Panc1 (cell line): Measurements from ENCODE around the gene RAB18. TPM values are rescaled to one million over a fixed set of nuclear protein-coding genes. Genes with fewer than 3 reads are reported as not detected.

ENCODE experiments used
- ATAC-seq: fragments of 200-7000 bp; cut with Tn5 transposase; 2 replicates; pipeline ENCODE4 v1.9.1; 2020; ENCODE audit warnings: mild to moderate bottlenecking, moderate library complexity
- BruUV-seq: library from RNA; stranded (reverse); fragments of 400-500 nt; replicated peaks from 2 replicates; lab custom pipeline; 2021; lab: Mats Ljungman, UMichigan
- CTCF ChIA-PET: fragments of 300-600 bp; sonication (Branson Sonifier 250); formaldehyde crosslinking; loops from one replicate; lab custom pipeline; 2022; ENCODE audit warnings: antibody characterized with exemption; lab: Charles Lee
- POLR2A ChIA-PET: fragments of 300-600 bp; sonication (Branson Sonifier 250); formaldehyde crosslinking; loops from one replicate; lab custom pipeline; 2022; ENCODE audit warnings: antibody characterized with exemption; lab: Charles Lee
- DNase-seq: peaks from one replicate; pipeline ENCODE4 v3.0.0-alpha.2; 2010; ENCODE audit warnings: low read depth, low spot score
- H3K27ac ChIP-seq: 2 replicates; pipeline ENCODE4 v1.5.1; 2011; ENCODE audit warnings: mild to moderate bottlenecking, low read length, inconsistent platforms
- H3K27me3 ChIP-seq: fragments of 200-500 bp; sonication (Bioruptor generic); 2 replicates; pipeline ENCODE4 v1.6.0; 2014; ENCODE audit warnings: low read length, inconsistent platforms; ENCODE audit not compliant: control insufficient read depth, insufficient read depth
- H3K36me3 ChIP-seq: fragments of 200-500 bp; sonication (Bioruptor generic); 2 replicates; pipeline ENCODE4 v1.5.1; 2014; ENCODE audit warnings: inconsistent platforms, mild to moderate bottlenecking, low read length, moderate library complexity; ENCODE audit not compliant: control insufficient read depth, insufficient read depth
- H3K4me1 ChIP-seq: 2 replicates; pipeline ENCODE4 v1.5.1; 2011; ENCODE audit warnings: inconsistent platforms, mild to moderate bottlenecking, low read length, moderate library complexity; ENCODE audit not compliant: control insufficient read depth, insufficient read depth
- H3K4me3 ChIP-seq, 2 experiments: 2 replicates each; pipeline ENCODE4 v1.5.1; 2011 to 2012; ENCODE audit warnings: low read depth in 2 of 2, low read length in 2 of 2, mild to moderate bottlenecking in 2 of 2, inconsistent platforms in 1 of 2, moderate library complexity in 1 of 2
- H3K9me3 ChIP-seq: fragments of 200-500 bp; sonication (Bioruptor generic); 2 replicates; pipeline ENCODE4 v1.5.1; 2014; ENCODE audit warnings: low read depth, mild to moderate bottlenecking, inconsistent platforms, low read length, moderate library complexity; ENCODE audit not compliant: control insufficient read depth, insufficient read depth
- CTCF ChIP-seq: fragments of 450-650 bp; IDR thresholded peaks from 2 replicates; pipeline ENCODE4 v1.5.1; 2017; ENCODE audit warnings: mild to moderate bottlenecking
- POLR2AphosphoS5 ChIP-seq: IDR thresholded peaks from 2 replicates; pipeline ENCODE4 v1.6.1; 2012; ENCODE audit warnings: mild to moderate bottlenecking, low read depth, low read length, moderate library complexity
- REST ChIP-seq, 2 experiments: IDR thresholded peaks; 2 replicates each; pipeline ENCODE4 v1.6.1; 2011 to 2012; ENCODE audit warnings: low read depth in 2 of 2, control low read depth in 1 of 2, low read length in 1 of 2, mild to moderate bottlenecking in 1 of 2, moderate library complexity in 1 of 2; ENCODE audit not compliant: insufficient read depth in 1 of 2
- SIN3A ChIP-seq: IDR thresholded peaks from 2 replicates; pipeline ENCODE4 v1.6.1; 2012; ENCODE audit warnings: low read depth, mild to moderate bottlenecking, low read length, moderate library complexity, borderline replicate concordance; ENCODE audit not compliant: insufficient read depth
- TCF7L2 ChIP-seq: IDR thresholded peaks from 2 replicates; pipeline ENCODE4 v1.6.1; 2011; ENCODE audit warnings: mild to moderate bottlenecking, low read depth, low read length, inconsistent platforms
- in situ Hi-C: cut with HindIII; loops from 2 replicates; pipeline ENCODE4 v1.10.0; 2016; ENCODE audit warnings: low sequenced_read_pairs, low pct_unique_long_range_greater_than_20kb
- intact Hi-C: fragments of 100-400 bp; cut with micrococcal nuclease; formaldehyde crosslinking; loops from one replicate; pipeline ENCODE4 v1.10.0; 2022; ENCODE audit not compliant: unreplicated experiment
- total RNA-seq: library from RNA; stranded (reverse); gene quantifications from one replicate; pipeline ENCODE4 v1.2.1, GENCODE V29; 2021; ENCODE audit not compliant: unreplicated experiment

RAB18 gene
- total RNA-seq, 1 experiment from 2014 or later, result 55.4 TPM

GRCh38 chr10:27485368-27485767, 18.7 kb upstream of the RAB18 start:
- no TSS peak for BruUV-seq
- TF ChIP-seq CTCF (no peak), TCF7L2 (no peak), POLR2AphosphoS5 (no peak), REST (IDR thresholded peaks at IDR 0.05; ENCODE audit: insufficient read depth in 1 of 2, low read depth in 2 of 2, low read length in 1 of 2) (no peak), SIN3A (no peak)

GRCh38 chr10:27485986-27486385, 18.1 kb upstream of the RAB18 start:
- H3K4me1 ChIP-seq, result no peaks in the 10 kb centered on the region
- CTCF ChIA-PET, result no interaction called here
- no peak for ATAC-seq
- H3K27ac ChIP-seq, result no peak overlapping the region
- H3K9me3 ChIP-seq, result no peaks in the 10 kb centered on the region; the same call in 1 of the 2 replicates
- H3K27me3 ChIP-seq, result no peaks in the 10 kb centered on the region
- DNase-seq, result no peak
- no peak overlapping the region for H3K4me3 ChIP-seq
- POLR2A ChIA-PET, result no interaction called here
- TF ChIP-seq REST (IDR thresholded peaks at IDR 0.05; ENCODE audit: insufficient read depth in 1 of 2, low read depth in 2 of 2, low read length in 1 of 2), result no peak
- TF ChIP-seq SIN3A, result no peak
- no peak for TF ChIP-seq TCF7L2
- no peak for TF ChIP-seq POLR2AphosphoS5
- no peak for TF ChIP-seq CTCF
- intact Hi-C loops, result no loop called here
- BruUV-seq, result no TSS peak
- in situ Hi-C loops, result no loop called here
- H3K36me3 ChIP-seq, result no peaks in the 10 kb centered on the region

More at GRCh38 chr10:27485368-27485767, 18.7 kb upstream of the RAB18 start:
- CTCF ChIA-PET, result no interaction called here
- no peaks in the 10 kb centered on the region for H3K27me3 ChIP-seq
- POLR2A ChIA-PET, result no interaction called here
- no peaks in the 10 kb centered on the region for H3K9me3 ChIP-seq
- no peaks in the 10 kb centered on the region for H3K4me1 ChIP-seq
- in situ Hi-C loops (no loop called here), intact Hi-C loops (no loop called here)
- DNase-seq (no peak), ATAC-seq (no peak)
- no peak overlapping the region for H3K27ac ChIP-seq
- H3K4me3 ChIP-seq, result no peak overlapping the region
- H3K36me3 ChIP-seq, result no peaks in the 10 kb centered on the region
